Peyer's patch (tissue), 4 donors: ENCODE results near the gene NLGN1.

Experiments
- CTCF ChIP-seq, 6 experiments: fragments of 450-650 bp in 4 of 6; fragments of 200-600 bp in 2 of 6; sonication (generic) in 1 of 6; IDR thresholded peaks; one replicate each; pipeline ENCODE4 v1.5.1; 2017 to 2019; ENCODE audit warnings: antibody characterized with exemption in 6 of 6, mild to moderate bottlenecking in 3 of 6, moderate library complexity in 1 of 6
- POLR2A ChIP-seq, 2 donors: fragments of 450-650 bp; IDR thresholded peaks; one replicate each; pipeline ENCODE4 v1.5.1; 2017; ENCODE audit warnings: antibody characterized with exemption in 2 of 2, mild to moderate bottlenecking in 2 of 2, moderate library complexity in 2 of 2

- TF ChIP-seq CTCF (IDR thresholded peaks at IDR 0.05) (no peak), POLR2A (IDR thresholded peaks at IDR 0.05) (no peak)
Observed at GRCh38 chr3:174202561-174202960, 805.0 kb downstream of the NLGN1 start.
